Activated B cell treated with CpG ODN at 0.5 μM for 24 hours (primary cell): ENCODE results near the gene MARCO. TPM values are rescaled to one million over a fixed set of nuclear protein-coding genes. Genes with fewer than 3 reads are reported as not detected.

ENCODE experiments used
- ATAC-seq: fragments of 200-7000 bp; cut with Tn5 transposase; one replicate; pipeline ENCODE4 v1.10.0; 2021; ENCODE audit warnings: low read depth, mild to moderate bottlenecking, moderate library complexity
- CTCF ChIA-PET: fragments of 350-600 bp; sonication (Branson Sonifier 250); formaldehyde crosslinking; loops from one replicate; lab custom pipeline; 2021; ENCODE audit warnings: antibody characterized with exemption; lab: Charles Lee
- POLR2A ChIA-PET: fragments of 350-600 bp; sonication (Branson Sonifier 250); formaldehyde crosslinking; loops from one replicate; lab custom pipeline; 2021; ENCODE audit warnings: antibody characterized with exemption; lab: Charles Lee
- DNase-seq: peaks from one replicate; pipeline ENCODE4 v3.0.0; 2022
- H3K27ac Mint-ChIP-seq: one replicate; pipeline ENCODE4 v1.8.0; 2020; ENCODE audit warnings: mixed read lengths
- H3K27me3 Mint-ChIP-seq: one replicate; pipeline ENCODE4 v1.8.0; 2021; ENCODE audit warnings: mixed read lengths
- H3K36me3 Mint-ChIP-seq: one replicate; pipeline ENCODE4 v1.8.0; 2021; ENCODE audit warnings: low read depth, mixed read lengths
- H3K4me1 Mint-ChIP-seq: one replicate; pipeline ENCODE4 v1.8.0; 2021; ENCODE audit warnings: mixed read lengths
- H3K4me3 Mint-ChIP-seq: one replicate; pipeline ENCODE4 v1.8.0; 2020; ENCODE audit warnings: mild to moderate bottlenecking, mixed read lengths
- H3K9me3 Mint-ChIP-seq: one replicate; pipeline ENCODE4 v1.8.0; 2020; ENCODE audit warnings: mixed read lengths
- CTCF ChIP-seq: fragments of 200-600 bp; IDR thresholded peaks from one replicate; pipeline ENCODE4 v1.8.0; 2022; ENCODE audit warnings: antibody characterized with exemption, mild to moderate bottlenecking
- intact Hi-C: fragments of 100-400 bp; cut with micrococcal nuclease; formaldehyde crosslinking; loops from one replicate; pipeline ENCODE4 v1.15.1; 2024
- total RNA-seq: library from RNA; stranded (reverse); gene quantifications from 2 replicates; pipeline ENCODE4 v1.2.3, GENCODE V29; 2022

Gene MARCO
- total RNA-seq, 1 donor from 2014 or later: not detected

DNA sequence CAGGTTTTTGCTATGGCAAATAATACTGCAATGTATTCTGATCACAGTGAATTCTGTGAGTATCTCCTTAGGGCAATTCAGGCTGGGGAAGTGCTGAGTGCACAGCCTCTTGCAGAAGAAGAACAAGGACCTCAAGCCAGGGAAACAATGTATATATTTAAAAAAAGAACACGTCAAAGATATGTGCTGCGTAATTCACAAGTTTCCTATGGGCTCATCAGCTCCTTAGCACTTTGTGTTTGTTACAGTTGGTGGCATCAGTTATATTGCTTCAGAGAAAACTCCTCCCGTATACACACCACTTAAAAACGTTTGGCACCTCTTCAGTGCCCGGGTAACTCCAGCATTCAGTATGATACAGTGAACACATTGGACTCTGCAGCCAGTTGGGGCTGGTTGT, 16.5 kb upstream of the MARCO start:
- DNase-seq (no peak), ATAC-seq (no peak)
- no peak for TF ChIP-seq CTCF
- CTCF ChIA-PET: no interaction called here
- no peaks in the 10 kb centered on the region for H3K4me1 Mint-ChIP-seq
- no peak overlapping the region for H3K4me3 Mint-ChIP-seq
- H3K36me3 Mint-ChIP-seq: no peaks in the 10 kb centered on the region
- H3K9me3 Mint-ChIP-seq: no peaks in the 10 kb centered on the region
- intact Hi-C loops: no loop called here
- peaks cover 3% of the 10 kb centered on the region for H3K27me3 Mint-ChIP-seq
- H3K27ac Mint-ChIP-seq: no peak overlapping the region
- POLR2A ChIA-PET: no interaction called here

DNA sequence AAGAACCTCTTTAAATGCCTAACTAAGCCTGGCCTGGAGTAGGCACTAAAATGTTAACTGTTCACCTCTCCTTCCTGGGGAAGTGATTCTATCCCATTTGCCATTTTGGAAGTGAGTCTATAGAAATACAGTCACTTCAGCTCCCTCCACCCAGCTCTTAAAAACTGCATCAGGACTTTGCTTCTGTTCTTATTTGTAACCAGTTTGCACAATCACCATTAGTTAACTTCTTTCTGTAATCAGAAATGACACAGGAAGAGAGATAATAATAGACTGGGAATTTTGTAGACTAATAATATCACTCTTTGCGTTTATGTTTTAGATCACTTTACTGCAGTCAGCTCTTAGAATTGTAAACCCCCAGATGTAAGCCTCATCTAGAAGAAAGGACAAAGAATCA, 16.0 kb upstream of the MARCO start:
- ChIA-PET CTCF (no interaction called here), POLR2A (no interaction called here)
- Mint-ChIP-seq H3K36me3 (no peaks in the 10 kb centered on the region), H3K4me1 (no peaks in the 10 kb centered on the region), H3K9me3 (no peaks in the 10 kb centered on the region), H3K27ac (no peak overlapping the region), H3K4me3 (no peak overlapping the region), H3K27me3 (peaks cover 3% of the 10 kb centered on the region)
- TF ChIP-seq CTCF: no peak
- intact Hi-C loops: no loop called here
- no peak for ATAC-seq
- DNase-seq: no peak

DNA sequence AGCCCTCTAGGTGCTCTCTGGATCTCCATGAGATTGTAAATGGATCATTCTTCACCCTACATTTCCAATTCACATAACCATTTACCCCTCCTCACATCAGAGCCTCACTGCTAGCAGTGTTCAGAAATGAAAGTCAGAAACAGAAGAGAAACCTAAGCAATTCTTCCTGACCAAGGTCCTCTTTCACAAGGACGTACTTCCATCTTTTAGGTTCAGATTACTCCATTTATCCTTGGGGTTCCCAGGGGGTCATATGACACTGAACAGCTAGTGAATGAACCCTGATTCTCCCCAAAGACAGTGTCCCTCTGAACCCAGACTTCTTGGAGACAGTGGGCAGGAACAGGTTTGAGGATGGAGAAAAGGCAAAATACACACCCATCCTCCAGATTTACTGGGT, 12.9 kb upstream of the MARCO start:
- intact Hi-C loops: no loop called here
- H3K4me3 Mint-ChIP-seq: no peak overlapping the region
- TF ChIP-seq CTCF: no peak

GRCh38 chr2:118932949-118933348, 9.0 kb upstream of the MARCO start:
- POLR2A ChIA-PET: no interaction called here
- Mint-ChIP-seq H3K27me3 (no peaks in the 10 kb centered on the region), H3K4me3 (no peak overlapping the region), H3K36me3 (no peaks in the 10 kb centered on the region), H3K9me3 (peaks cover 9% of the 10 kb centered on the region), H3K27ac (no peak overlapping the region), H3K4me1 (no peaks in the 10 kb centered on the region)
- CTCF ChIA-PET: interaction anchor here (0.6 kb wide), 1 partner anchor 23 kb away, joined by 3 read pairs; no protein-coding TSS in a partner anchor
- no peak for DNase-seq
- TF ChIP-seq CTCF: no peak
- no peak for ATAC-seq
- intact Hi-C loops: no loop called here

More for the DNA sequence above, 12.9 kb upstream of the MARCO start:
- Mint-ChIP-seq H3K27ac (no peak overlapping the region), H3K4me1 (no peaks in the 10 kb centered on the region), H3K27me3 (no peaks in the 10 kb centered on the region), H3K36me3 (no peaks in the 10 kb centered on the region), H3K9me3 (peaks cover 9% of the 10 kb centered on the region)
- ATAC-seq (no peak), DNase-seq (no peak)
- POLR2A ChIA-PET: no interaction called here
- CTCF ChIA-PET: no interaction called here

GRCh38 chr2:118936306-118936705, 5.7 kb upstream of the MARCO start:
- DNase-seq (no peak), ATAC-seq (no peak)
- Mint-ChIP-seq H3K9me3 (peaks cover 9% of the 10 kb centered on the region), H3K4me3 (no peak overlapping the region), H3K27ac (no peak overlapping the region), H3K27me3 (peaks cover 2% of the 10 kb centered on the region), H3K36me3 (no peaks in the 10 kb centered on the region), H3K4me1 (peaks cover 2% of the 10 kb centered on the region)
- CTCF ChIA-PET: no interaction called here
- no peak for TF ChIP-seq CTCF
- intact Hi-C loops: no loop called here
- POLR2A ChIA-PET: no interaction called here
